ENCODE data around the gene PIK3R5. TPM values are rescaled to one million over a fixed set of nuclear protein-coding genes. Genes with fewer than 3 reads are reported as not detected.

The PIK3R5 gene
- total RNA-seq, 1 donor from 2014 or later = 0.29 TPM

DNA sequence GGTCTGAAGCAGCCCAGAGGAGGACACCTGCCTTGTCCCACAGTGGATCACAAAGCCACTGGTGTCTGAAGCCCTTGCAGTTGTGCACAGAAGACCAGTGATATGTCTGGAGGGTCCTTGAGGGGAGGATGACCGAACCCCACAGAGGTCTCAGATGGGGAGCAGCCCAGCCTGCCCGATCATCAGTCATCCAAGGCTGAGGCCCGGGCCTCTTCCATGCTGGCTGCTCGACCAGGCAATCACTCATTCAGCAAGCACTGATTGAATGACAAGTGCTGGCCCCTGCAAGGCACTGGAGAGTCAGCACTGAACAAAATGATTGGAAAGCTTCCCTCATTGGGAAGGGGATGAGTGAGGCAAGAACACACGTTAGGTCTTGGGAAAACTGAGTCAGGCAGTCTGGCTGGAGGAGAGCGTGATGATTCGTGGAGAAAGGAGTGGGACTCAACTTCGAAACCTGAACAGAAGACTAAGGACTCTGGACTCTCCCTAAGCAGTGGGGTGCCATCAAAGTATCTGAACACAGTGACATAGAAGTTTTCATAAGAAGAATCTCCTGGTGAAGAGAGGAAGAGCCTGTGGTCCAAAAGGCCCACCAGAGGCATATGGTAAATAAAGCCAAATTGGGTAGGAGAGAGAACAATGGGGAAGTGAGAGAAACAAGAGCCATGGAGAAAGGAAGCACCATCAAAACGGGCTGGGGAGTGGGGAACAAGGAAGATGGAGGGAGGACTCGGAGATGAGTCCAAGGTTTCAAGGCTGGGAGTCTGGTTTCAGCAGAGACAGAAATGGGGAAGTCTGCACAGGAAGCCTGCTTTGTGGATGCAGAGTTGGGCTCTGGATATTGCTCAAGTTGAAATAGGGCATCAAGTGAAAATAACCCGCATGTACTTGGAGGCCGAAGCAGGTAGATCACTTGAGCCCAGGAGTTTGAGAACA is 10.2 kb downstream of the PIK3R5 start:
- no peak overlapping the region for H3K27ac Mint-ChIP-seq
- H3K9me3 Mint-ChIP-seq = no peaks in the 10 kb centered on the region
- no peak overlapping the region for H3K4me3 Mint-ChIP-seq
- H3K36me3 Mint-ChIP-seq = no peaks in the 10 kb centered on the region
- no peaks in the 10 kb centered on the region for H3K4me1 Mint-ChIP-seq (ENCODE audit: unreplicated experiment)
- peaks cover 48% of the 10 kb centered on the region for H3K27me3 Mint-ChIP-seq
- peak; percentile 39 for DNase-seq (ENCODE audit: extremely low spot score, unreplicated experiment)
- TF ChIP-seq, protein P1, sequence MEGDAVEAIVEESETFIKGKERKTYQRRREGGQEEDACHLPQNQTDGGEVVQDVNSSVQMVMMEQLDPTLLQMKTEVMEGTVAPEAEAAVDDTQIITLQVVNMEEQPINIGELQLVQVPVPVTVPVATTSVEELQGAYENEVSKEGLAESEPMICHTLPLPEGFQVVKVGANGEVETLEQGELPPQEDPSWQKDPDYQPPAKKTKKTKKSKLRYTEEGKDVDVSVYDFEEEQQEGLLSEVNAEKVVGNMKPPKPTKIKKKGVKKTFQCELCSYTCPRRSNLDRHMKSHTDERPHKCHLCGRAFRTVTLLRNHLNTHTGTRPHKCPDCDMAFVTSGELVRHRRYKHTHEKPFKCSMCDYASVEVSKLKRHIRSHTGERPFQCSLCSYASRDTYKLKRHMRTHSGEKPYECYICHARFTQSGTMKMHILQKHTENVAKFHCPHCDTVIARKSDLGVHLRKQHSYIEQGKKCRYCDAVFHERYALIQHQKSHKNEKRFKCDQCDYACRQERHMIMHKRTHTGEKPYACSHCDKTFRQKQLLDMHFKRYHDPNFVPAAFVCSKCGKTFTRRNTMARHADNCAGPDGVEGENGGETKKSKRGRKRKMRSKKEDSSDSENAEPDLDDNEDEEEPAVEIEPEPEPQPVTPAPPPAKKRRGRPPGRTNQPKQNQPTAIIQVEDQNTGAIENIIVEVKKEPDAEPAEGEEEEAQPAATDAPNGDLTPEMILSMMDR (conservative IDR thresholded peaks at IDR 0.05) = no peak

DNA sequence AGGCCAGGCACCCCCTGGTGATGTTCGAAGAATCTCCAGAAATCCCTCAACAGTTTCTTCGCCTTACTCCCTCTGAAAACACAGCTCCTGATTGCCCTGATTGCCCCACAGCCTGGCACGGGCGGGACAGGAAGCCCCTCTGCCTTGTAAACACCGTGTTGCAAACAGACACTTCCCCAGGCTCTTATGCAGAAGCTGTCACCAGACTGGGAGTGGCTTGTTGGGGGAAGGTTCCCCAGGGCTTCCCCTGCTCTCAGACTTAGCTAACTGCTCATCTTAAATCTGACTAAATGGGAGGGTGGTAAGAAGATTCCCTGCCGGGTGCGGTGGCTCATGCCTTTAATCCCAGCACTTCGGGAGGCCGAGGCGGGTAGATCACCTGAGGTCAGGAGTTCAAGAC is 11.2 kb downstream of the PIK3R5 start:
- H3K9me3 Mint-ChIP-seq = no peaks in the 10 kb centered on the region
- TF ChIP-seq, protein P1 (conservative IDR thresholded peaks at IDR 0.05) = no peak
- H3K4me3 Mint-ChIP-seq = no peak overlapping the region
- no peaks in the 10 kb centered on the region for H3K4me1 Mint-ChIP-seq (ENCODE audit: unreplicated experiment)
- H3K36me3 Mint-ChIP-seq = no peaks in the 10 kb centered on the region
- DNase-seq (ENCODE audit: extremely low spot score, unreplicated experiment) = peak; percentile 64
- peaks cover 44% of the 10 kb centered on the region for H3K27me3 Mint-ChIP-seq
- H3K27ac Mint-ChIP-seq = no peak overlapping the region

DNA sequence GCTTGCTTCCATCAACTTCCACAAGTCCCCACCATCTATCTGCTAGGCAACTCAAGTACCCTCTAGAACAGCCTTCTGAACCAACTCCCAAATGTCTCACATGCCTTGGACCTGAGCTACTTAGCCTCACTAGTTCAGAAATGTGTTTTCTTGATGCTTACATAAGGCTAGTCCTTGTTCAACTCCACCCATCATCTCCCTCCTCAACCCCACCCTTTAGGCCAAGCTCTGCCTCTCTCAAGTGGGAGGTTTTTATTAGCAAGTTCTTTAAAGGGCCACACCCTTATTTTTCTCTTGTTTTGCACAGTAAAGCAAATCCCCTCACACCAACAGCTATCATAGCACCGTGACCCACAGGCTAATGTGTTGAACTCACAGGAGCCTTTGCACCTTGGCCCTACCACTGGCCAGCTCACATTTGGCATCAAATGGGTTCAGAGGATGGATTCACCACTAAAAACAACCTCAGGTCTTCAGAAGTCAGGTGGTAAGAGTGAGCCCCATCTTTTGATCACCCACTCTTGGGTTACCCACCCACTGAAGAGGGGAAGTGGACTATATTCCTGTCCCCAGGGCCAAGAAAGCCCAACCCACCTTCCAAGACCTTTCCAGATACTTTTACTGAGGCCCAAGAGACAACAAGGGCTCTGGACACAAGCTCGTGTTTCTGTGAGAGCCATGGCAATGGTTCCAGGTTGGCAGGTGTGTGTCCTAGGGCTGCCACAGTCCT is 12.2 kb downstream of the PIK3R5 start:
- peak; percentile 13 for DNase-seq (ENCODE audit: extremely low spot score, unreplicated experiment)
- no peaks in the 10 kb centered on the region for H3K9me3 Mint-ChIP-seq
- H3K4me1 Mint-ChIP-seq (ENCODE audit: unreplicated experiment) = no peaks in the 10 kb centered on the region
- no peak overlapping the region for H3K4me3 Mint-ChIP-seq
- H3K27me3 Mint-ChIP-seq = peaks cover 47% of the 10 kb centered on the region
- TF ChIP-seq, protein P1 (conservative IDR thresholded peaks at IDR 0.05) = no peak
- H3K36me3 Mint-ChIP-seq = no peaks in the 10 kb centered on the region
- H3K27ac Mint-ChIP-seq = no peak overlapping the region

DNA sequence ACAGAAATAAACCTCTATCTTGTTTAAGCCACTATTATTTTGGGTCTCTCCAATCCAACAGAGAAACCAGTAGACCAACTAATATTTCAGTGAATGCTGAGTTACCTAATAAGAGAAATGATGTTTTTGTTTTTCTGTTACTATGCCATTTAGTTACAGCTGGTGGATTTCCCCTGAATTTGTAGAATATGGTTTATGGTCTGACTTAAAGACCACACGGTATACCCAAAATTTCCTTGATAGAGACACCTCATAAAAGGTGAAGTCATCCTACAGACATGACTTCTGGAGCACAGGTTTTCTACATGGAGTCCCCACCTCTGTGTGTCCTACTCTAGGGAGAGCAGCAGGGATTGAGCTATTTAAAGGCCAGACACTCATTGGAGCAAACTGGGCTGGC is 13.3 kb downstream of the PIK3R5 start:
- no peak for DNase-seq (ENCODE audit: extremely low spot score, unreplicated experiment)
- no peak overlapping the region for H3K4me3 Mint-ChIP-seq
- peaks cover 47% of the 10 kb centered on the region for H3K27me3 Mint-ChIP-seq
- no peak overlapping the region for H3K27ac Mint-ChIP-seq
- H3K36me3 Mint-ChIP-seq = no peaks in the 10 kb centered on the region
- no peaks in the 10 kb centered on the region for H3K9me3 Mint-ChIP-seq
- no peaks in the 10 kb centered on the region for H3K4me1 Mint-ChIP-seq (ENCODE audit: unreplicated experiment)
- TF ChIP-seq, protein P1 (conservative IDR thresholded peaks at IDR 0.05) = no peak

DNA sequence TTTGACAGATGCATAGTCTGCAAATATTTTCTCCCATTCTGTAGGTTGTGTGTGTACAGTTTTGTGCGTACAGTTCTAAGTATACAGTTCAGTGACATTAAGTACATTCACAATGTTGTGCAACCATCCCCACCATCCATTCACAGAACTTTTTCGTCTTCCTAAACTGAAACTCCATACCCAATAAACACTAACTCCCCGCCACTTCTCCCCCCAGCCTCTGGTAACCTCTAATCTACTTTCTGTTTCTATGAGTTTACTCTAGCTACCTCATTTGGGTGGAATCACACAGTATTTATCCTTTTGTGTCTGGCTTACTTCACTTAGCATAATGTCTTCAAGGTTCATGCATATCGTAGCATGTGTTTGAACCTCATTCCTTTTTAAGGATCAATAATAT is 14.3 kb downstream of the PIK3R5 start:
- Mint-ChIP-seq H3K9me3 (no peaks in the 10 kb centered on the region), H3K27ac (no peak overlapping the region), H3K27me3 (peaks cover 47% of the 10 kb centered on the region), H3K36me3 (no peaks in the 10 kb centered on the region), H3K4me1 (ENCODE audit: unreplicated experiment) (no peaks in the 10 kb centered on the region), H3K4me3 (no peak overlapping the region)
- TF ChIP-seq, protein P1 (conservative IDR thresholded peaks at IDR 0.05) = no peak
- no peak for DNase-seq (ENCODE audit: extremely low spot score, unreplicated experiment)
